GM21717 (cell line): Measurements from ENCODE around the gene WSCD2.
"Not testable (repeated sequence)": the region's sequence is repeated elsewhere in the genome, so short reads cannot be mapped to it uniquely, and the experiment has no call there.

Experiments used
- ATAC-seq: cut with Tn5 transposase; IDR thresholded peaks from one replicate; pipeline ENCODE4 v1.9.1; 2021; ENCODE audit warnings: mild to moderate bottlenecking, moderate library complexity; ENCODE audit not compliant: unreplicated experiment

WSCD2 gene

GRCh38 chr12:108193493-108193892 lies 64.4 kb downstream of the WSCD2 start:
- no peak for ATAC-seq

GRCh38 chr12:108193917-108194316 lies 64.8 kb downstream of the WSCD2 start:
- no peak for ATAC-seq

- no peak for ATAC-seq
These were observed 65.5 kb downstream of the WSCD2 start for GRCh38 chr12:108194585-108194984.

GRCh38 chr12:108196319-108196718 lies 67.2 kb downstream of the WSCD2 start:
- no peak for ATAC-seq

- ATAC-seq: no peak
These were observed 67.8 kb downstream of the WSCD2 start for GRCh38 chr12:108196921-108197320.

- no peak for ATAC-seq
These were observed 69.0 kb downstream of the WSCD2 start for GRCh38 chr12:108198043-108198442.

GRCh38 chr12:108199106-108199505 lies 70.0 kb downstream of the WSCD2 start:
- ATAC-seq: no peak

GRCh38 chr12:108201808-108202207 lies 72.7 kb downstream of the WSCD2 start:
- no peak for ATAC-seq

- no peak for ATAC-seq
These were observed 75.3 kb downstream of the WSCD2 start for GRCh38 chr12:108204117-108204987.

GRCh38 chr12:108205864-108206263 lies 76.8 kb downstream of the WSCD2 start:
- ATAC-seq: no peak

GRCh38 chr12:108207791-108208730 lies 79.0 kb downstream of the WSCD2 start:
- ATAC-seq: no peak

GRCh38 chr12:108210001-108210400 lies 80.9 kb downstream of the WSCD2 start:
- ATAC-seq: no peak

- ATAC-seq: no peak
These were observed 82.1 kb downstream of the WSCD2 start for GRCh38 chr12:108211157-108211556.

- ATAC-seq: no peak
These were observed 84.9 kb downstream of the WSCD2 start for GRCh38 chr12:108213871-108214445.

GRCh38 chr12:108214486-108214885 lies 85.4 kb downstream of the WSCD2 start:
- ATAC-seq: no peak

GRCh38 chr12:108215458-108215857 lies 86.4 kb downstream of the WSCD2 start:
- ATAC-seq: no peak

GRCh38 chr12:108218921-108219320 lies 89.8 kb downstream of the WSCD2 start:
- no peak for ATAC-seq

GRCh38 chr12:108225101-108225500 lies 96.0 kb downstream of the WSCD2 start:
- ATAC-seq: not testable (repeated sequence)

GRCh38 chr12:108226866-108227265 lies 97.8 kb downstream of the WSCD2 start:
- no peak for ATAC-seq

GRCh38 chr12:108228746-108229145 lies 99.7 kb downstream of the WSCD2 start:
- no peak for ATAC-seq
